Esophagus muscularis mucosa (tissue), 4 donors: ENCODE measurements around the gene GPS2.

Source experiments
- CTCF ChIP-seq, 3 experiments: fragments of 200-600 bp in 2 of 3; fragments of 450-650 bp in 1 of 3; sonication (generic) in 2 of 3; IDR thresholded peaks; one replicate each; pipeline ENCODE4 v1.5.1; 2017 to 2019; ENCODE audit warnings: antibody characterized with exemption in 3 of 3, mild to moderate bottlenecking in 2 of 3, moderate library complexity in 1 of 3
- EP300 ChIP-seq: sonication (generic); formaldehyde crosslinking; IDR thresholded peaks from one replicate; pipeline ENCODE4 v1.6.1; 2017; ENCODE audit warnings: antibody characterized with exemption
- POLR2AphosphoS5 ChIP-seq, 2 donors: sonication (generic); formaldehyde crosslinking; IDR thresholded peaks; one replicate each; pipeline ENCODE4 v1.6.1; 2017; ENCODE audit warnings: antibody characterized with exemption in 2 of 2

GRCh38 chr17:7308625-7309433, 6.3 kb downstream of the GPS2 start:
- TF ChIP-seq EP300 = no peak
- TF ChIP-seq CTCF (IDR thresholded peaks at IDR 0.05) = no peak
- peak; percentile 64 to 83 for TF ChIP-seq POLR2AphosphoS5 (IDR thresholded peaks at IDR 0.05)
